Measurements from ENCODE around the gene CRELD2. TPM values are rescaled to one million over a fixed set of nuclear protein-coding genes. Genes with fewer than 3 reads are reported as not detected.

CRELD2 gene
- total RNA-seq, 4 donors from 2014 or later = 32.0 to 38.2 (median 34.2) TPM

DNA sequence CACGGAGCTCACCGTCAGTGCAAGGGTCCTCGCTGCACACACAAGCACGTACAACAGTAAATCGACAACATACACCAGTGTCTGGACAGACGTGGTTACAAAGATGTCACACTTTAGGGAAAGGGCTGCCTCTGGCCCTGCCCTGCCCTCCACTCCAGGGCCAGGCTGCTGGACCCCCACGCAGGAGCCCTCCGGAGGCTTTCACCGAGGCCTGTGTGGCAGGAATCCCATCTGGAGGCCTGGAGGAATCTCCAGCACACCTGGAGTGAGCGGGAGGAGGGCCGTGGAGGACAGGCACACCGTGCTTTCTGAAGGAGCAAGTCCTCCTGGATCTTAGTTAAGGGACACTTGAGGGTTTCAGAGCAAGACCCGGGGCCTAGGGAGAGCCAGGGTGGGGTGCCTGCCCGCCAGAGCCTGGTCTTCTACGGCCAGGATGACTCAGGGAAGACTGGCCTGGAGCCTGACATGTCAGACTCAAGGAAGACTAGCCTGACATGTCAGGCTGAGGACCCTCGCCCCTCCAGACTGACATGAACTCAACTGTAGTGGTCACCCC, 40.0 kb downstream of the CRELD2 start:
- DNase-seq (ENCODE audit: extremely low spot score) = no peak

DNA sequence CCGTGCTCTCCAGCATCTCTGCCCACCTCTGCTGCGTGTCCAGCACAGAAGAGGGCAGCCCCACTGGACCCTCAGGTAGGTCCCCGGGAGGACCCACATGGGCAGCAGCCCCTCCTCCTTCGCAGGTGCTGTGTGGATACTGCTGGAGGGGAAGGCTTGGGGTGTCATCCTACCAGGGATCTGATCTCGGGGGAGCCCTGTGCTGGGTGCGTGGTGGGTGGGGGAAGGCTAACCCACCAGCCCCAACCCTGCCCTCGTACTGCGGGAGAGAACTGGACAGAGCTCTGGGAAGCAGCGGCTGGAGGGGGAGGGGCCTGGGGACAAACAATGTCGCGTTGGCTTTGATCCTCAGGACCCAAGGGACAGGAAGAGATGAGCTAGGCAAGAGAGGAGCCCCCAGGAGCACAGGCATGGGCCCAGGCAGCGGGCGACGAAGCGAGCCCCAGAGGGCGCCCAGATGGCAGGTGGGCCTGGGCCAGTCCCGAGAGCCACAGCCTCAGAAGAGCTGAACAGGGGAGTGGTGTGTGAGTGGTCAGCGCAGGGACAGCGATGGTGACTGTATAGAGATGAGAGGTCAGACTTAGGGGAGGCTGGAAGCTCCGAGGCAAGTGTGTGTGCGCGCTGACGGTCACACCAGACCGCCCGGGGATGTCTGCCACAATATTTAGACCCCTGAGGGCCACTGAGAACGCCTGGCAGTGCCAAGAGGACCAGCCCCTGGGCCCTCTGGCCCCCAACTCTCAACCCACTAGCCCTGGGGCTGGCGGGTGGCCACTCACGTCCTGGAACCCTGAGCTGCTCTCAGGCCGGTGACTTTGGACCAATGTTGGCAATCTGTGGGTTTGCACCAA, 40.7 kb downstream of the CRELD2 start:
- H3K27me3 ChIP-seq = no peaks in the 10 kb centered on the region
- intact Hi-C loops (cut with DNase I) = no loop called here
- TF ChIP-seq, protein P1, sequence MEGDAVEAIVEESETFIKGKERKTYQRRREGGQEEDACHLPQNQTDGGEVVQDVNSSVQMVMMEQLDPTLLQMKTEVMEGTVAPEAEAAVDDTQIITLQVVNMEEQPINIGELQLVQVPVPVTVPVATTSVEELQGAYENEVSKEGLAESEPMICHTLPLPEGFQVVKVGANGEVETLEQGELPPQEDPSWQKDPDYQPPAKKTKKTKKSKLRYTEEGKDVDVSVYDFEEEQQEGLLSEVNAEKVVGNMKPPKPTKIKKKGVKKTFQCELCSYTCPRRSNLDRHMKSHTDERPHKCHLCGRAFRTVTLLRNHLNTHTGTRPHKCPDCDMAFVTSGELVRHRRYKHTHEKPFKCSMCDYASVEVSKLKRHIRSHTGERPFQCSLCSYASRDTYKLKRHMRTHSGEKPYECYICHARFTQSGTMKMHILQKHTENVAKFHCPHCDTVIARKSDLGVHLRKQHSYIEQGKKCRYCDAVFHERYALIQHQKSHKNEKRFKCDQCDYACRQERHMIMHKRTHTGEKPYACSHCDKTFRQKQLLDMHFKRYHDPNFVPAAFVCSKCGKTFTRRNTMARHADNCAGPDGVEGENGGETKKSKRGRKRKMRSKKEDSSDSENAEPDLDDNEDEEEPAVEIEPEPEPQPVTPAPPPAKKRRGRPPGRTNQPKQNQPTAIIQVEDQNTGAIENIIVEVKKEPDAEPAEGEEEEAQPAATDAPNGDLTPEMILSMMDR (IDR thresholded peaks at IDR 0.05) = no peak
- no peak for DNase-seq (ENCODE audit: extremely low spot score)
- H3K27ac ChIP-seq (replicated peaks in 1 of 4) = peak overlapping the region; percentile 88 to 98 (median 95)
- H3K4me3 ChIP-seq = peak overlapping the region; percentile 73 to 96 (median 89)
- WGBS = 71% methylated on average over 12 of the region's 29 CpGs
- H3K36me3 ChIP-seq = peaks cover 11 to 26% (median 21%) of the 10 kb centered on the region in 4 donors
- no peaks in the 10 kb centered on the region for H3K9me3 ChIP-seq
- H3K4me1 ChIP-seq = peaks cover 43 to 60% (median 52%) of the 10 kb centered on the region in 4 donors

More for the DNA sequence above, 40.0 kb downstream of the CRELD2 start:
- no peak overlapping the region for H3K4me3 ChIP-seq
- peaks cover 43 to 60% (median 52%) of the 10 kb centered on the region in 4 donors for H3K4me1 ChIP-seq
- no peaks in the 10 kb centered on the region for H3K9me3 ChIP-seq
- intact Hi-C loops (cut with DNase I) = no loop called here
- 63% methylated on average over 2 of the region's 16 CpGs for WGBS
- TF ChIP-seq POLR2A (IDR thresholded peaks at IDR 0.05; ENCODE audit: low read depth) = no peak
- TF ChIP-seq EP300 (IDR thresholded peaks at IDR 0.05) = no peak
- no peak for TF ChIP-seq POLR2AphosphoS5 (IDR thresholded peaks at IDR 0.05)
- TF ChIP-seq, protein P1 (IDR thresholded peaks at IDR 0.05) = no peak
- H3K27me3 ChIP-seq = no peaks in the 10 kb centered on the region
- H3K36me3 ChIP-seq = peaks cover 8 to 19% (median 14%) of the 10 kb centered on the region in 4 donors
- no peak overlapping the region for H3K27ac ChIP-seq (replicated peaks in 1 of 4)

DNA sequence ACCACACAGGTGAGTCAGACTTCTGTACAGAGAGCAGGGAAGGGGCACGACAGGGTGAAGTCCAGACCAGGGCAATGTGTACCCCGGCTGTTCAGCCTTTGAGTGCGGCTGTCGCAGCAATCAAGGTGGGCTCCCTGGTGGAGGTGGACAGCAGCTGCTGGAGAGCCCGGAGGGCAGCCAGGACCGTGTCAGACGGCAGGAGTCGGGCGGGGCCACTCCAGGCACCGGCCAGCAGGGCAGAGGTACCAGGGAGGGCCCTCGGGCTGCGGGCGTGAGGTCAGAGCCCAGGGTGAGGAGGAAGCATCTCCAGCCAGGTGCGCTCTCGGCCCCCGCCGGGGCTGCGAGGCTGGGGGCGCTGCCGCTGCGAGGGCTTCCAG, 41.3 kb downstream of the CRELD2 start:
- Histone ChIP-seq H3K4me3 (peak overlapping the region; percentile 73 to 96 (median 89)), H3K27me3 (no peaks in the 10 kb centered on the region), H3K9me3 (no peaks in the 10 kb centered on the region), H3K4me1 (peaks cover 43 to 60% (median 52%) of the 10 kb centered on the region in 4 donors), H3K36me3 (peaks cover 11 to 32% (median 27%) of the 10 kb centered on the region in 4 donors), H3K27ac (replicated peaks in 1 of 4) (peak overlapping the region; percentile 88 to 98 (median 95))
- WGBS = 30% methylated on average over 4 of the region's 21 CpGs
- no peak for DNase-seq (ENCODE audit: extremely low spot score)
- TF ChIP-seq, protein P1 (IDR thresholded peaks at IDR 0.05) = peak in 1 of 3 experiments; percentile 15
- no peak for TF ChIP-seq POLR2AphosphoS5 (IDR thresholded peaks at IDR 0.05)
- intact Hi-C loops (cut with DNase I) = no loop called here

DNA sequence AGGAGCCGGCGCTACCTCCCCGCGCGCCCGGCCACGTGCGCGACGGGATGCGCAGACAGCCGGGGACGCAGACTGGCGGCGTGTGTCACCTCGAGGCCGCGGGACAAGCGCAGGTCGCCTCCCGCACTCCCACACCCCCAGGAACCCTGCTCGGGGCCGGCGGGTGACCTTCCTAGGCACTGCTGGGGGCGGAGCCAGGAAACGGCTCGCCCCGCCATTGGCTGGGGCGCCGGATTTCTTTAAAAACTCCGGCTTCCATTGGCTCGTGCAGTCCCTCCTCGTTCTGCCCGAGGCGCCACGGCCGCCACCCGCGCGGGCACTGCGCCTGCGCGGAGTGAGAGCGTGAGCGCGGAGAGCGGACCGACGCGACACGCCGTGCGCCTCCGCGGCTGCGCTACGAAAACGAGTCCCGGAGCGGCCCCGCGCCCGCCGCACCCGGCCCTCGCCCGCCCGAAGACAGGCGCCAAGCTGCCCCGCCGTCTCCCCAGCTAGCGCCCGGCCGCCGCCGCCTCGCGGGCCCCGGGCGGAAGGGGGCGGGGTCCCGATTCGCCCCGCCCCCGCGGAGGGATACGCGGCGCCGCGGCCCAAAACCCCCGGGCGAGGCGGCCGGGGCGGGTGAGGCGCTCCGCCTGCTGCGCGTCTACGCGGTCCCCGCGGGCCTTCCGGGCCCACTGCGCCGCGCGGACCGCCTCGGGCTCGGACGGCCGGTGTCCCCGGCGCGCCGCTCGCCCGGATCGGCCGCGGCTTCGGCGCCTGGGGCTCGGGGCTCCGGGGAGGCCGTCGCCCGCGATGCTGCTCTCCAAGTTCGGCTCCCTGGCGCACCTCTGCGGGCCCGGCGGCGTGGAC, 41.9 kb downstream of the CRELD2 start, which contains the start of gene PIM3:
Gene PIM3 (plus strand): TSS at position 614 of the 846 bp plus-strand sequence. CDS start 176 bp downstream, at position 790.
- WGBS = no CpG with 5 or more reads among the region's 137 CpGs
- peak; percentile 75 to 79 for TF ChIP-seq POLR2AphosphoS5 (IDR thresholded peaks at IDR 0.05)
- TF ChIP-seq EP300 (IDR thresholded peaks at IDR 0.05) = no peak
- TF ChIP-seq POLR2A (IDR thresholded peaks at IDR 0.05; ENCODE audit: low read depth) = peak; percentile 78
- no peaks in the 10 kb centered on the region for H3K27me3 ChIP-seq
- peak; percentile 96 for DNase-seq (ENCODE audit: extremely low spot score)
- H3K36me3 ChIP-seq = peaks cover 11 to 39% (median 33%) of the 10 kb centered on the region in 4 donors
- peak within 1 kb of the TSS; percentile 73 to 96 (median 89) for H3K4me3 ChIP-seq
- peaks cover 43 to 60% (median 52%) of the 10 kb centered on the region in 4 donors for H3K4me1 ChIP-seq
- intact Hi-C loops (cut with DNase I) = no loop called here
- peak within 1 kb of the TSS; percentile 88 to 98 (median 95) for H3K27ac ChIP-seq (replicated peaks in 1 of 4)
- no peaks in the 10 kb centered on the region for H3K9me3 ChIP-seq
